GM12872 (cell line): ENCODE measurements around the gene ARID5A.

Source experiments
- TF ChIP-seq, protein P1 (sequence below): IDR thresholded peaks from 3 replicates; pipeline ENCODE4 v1.5.1; 2011; ENCODE audit warnings: low read depth, mild to moderate bottlenecking, low read length, moderate library complexity; ENCODE audit not compliant: insufficient read depth

The ARID5A gene

GRCh38 chr2:96579422-96579821 lies 42.9 kb downstream of the ARID5A start:
- TF ChIP-seq, protein P1, sequence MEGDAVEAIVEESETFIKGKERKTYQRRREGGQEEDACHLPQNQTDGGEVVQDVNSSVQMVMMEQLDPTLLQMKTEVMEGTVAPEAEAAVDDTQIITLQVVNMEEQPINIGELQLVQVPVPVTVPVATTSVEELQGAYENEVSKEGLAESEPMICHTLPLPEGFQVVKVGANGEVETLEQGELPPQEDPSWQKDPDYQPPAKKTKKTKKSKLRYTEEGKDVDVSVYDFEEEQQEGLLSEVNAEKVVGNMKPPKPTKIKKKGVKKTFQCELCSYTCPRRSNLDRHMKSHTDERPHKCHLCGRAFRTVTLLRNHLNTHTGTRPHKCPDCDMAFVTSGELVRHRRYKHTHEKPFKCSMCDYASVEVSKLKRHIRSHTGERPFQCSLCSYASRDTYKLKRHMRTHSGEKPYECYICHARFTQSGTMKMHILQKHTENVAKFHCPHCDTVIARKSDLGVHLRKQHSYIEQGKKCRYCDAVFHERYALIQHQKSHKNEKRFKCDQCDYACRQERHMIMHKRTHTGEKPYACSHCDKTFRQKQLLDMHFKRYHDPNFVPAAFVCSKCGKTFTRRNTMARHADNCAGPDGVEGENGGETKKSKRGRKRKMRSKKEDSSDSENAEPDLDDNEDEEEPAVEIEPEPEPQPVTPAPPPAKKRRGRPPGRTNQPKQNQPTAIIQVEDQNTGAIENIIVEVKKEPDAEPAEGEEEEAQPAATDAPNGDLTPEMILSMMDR, result no peak

GRCh38 chr2:96580771-96581170 lies 44.2 kb downstream of the ARID5A start:
- TF ChIP-seq, protein P1, result peak; percentile 52

GRCh38 chr2:96584017-96584416 lies 47.5 kb downstream of the ARID5A start:
- TF ChIP-seq, protein P1, result no peak

- TF ChIP-seq, protein P1, result no peak
These were observed 51.3 kb downstream of the ARID5A start for GRCh38 chr2:96587843-96588242.

DNA sequence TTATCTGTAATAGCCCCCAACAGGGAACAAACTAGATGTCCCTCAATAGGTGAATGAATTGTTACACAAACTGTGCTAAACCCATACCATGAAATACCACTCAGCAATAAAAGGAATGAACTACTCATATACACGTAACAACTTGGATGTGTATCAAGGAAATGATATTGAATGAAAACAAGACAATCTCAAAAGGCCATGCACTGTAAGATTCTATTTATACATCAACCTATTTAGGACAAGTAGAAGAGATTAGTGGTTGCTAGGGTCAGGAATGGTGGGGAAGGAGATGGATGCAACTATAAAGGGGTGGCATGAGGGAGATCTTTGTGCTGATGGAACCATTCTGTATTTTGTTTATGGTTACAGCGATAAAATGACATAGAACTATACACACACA lies 54.5 kb downstream of the ARID5A start:
- TF ChIP-seq, protein P1, result no peak

GRCh38 chr2:96591494-96591893 lies 54.9 kb downstream of the ARID5A start:
- TF ChIP-seq, protein P1, result no peak

GRCh38 chr2:96594282-96594681 lies 57.7 kb downstream of the ARID5A start:
- TF ChIP-seq, protein P1, result no peak

DNA sequence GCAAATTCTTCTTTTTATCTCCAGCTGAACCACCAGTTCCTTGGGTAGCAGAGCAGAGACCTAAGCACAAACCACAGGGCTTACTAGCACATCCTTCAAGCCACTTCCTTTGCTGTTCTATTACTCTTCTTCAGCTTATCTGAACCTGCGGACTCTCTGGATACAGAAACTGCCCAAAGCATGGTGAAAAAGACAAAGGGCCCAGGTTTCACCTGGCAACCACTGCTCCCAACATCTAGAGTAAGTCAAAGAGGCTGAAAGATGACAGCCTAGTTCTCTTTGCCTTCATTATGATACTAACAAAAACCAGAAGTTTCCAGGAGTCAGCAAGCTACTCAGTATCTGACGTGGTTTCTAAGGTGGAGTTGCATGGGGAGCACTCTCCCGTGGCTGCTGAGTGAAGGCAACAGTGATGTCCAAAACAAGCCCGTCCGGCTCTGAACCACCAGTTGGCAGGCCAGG lies 58.2 kb downstream of the ARID5A start:
- TF ChIP-seq, protein P1, result no peak
